GM23338 (cell line): ENCODE measurements around the gene RPTOR. TPM values are rescaled to one million over a fixed set of nuclear protein-coding genes. Genes with fewer than 3 reads are reported as not detected.

Experiments used
- ATAC-seq: fragments of 200-7000 bp; cut with Tn5 transposase; 3 replicates; pipeline ENCODE4 v1.9.1; 2020
- DNase-seq: peaks from one replicate; pipeline ENCODE4 v3.0.0-alpha.2; 2015; ENCODE audit warnings: low spot score
- H2AFZ ChIP-seq: fragments of 200-600 bp; sonication (generic); 2 replicates; pipeline ENCODE4 v1.8.0; 2016; ENCODE audit warnings: antibody characterized with exemption, mild to moderate bottlenecking, moderate library complexity
- H3F3A ChIP-seq: fragments of 200-600 bp; sonication (generic); replicated peaks from 2 replicates; pipeline ENCODE4 v1.8.0; 2017; ENCODE audit warnings: antibody characterized with exemption, mixed run types, low read depth
- H3K27ac ChIP-seq: fragments of 200-600 bp; sonication (generic); 2 replicates; pipeline ENCODE4 v1.6.1; 2016; ENCODE audit warnings: low read depth
- H3K27me3 ChIP-seq: fragments of 200-600 bp; sonication (generic); 2 replicates; pipeline ENCODE4 v1.8.0; 2016; ENCODE audit warnings: mild to moderate bottlenecking, mixed run types, moderate library complexity; ENCODE audit not compliant: insufficient read depth
- H3K36me3 ChIP-seq: fragments of 200-600 bp; sonication (generic); 2 replicates; pipeline ENCODE4 v1.8.0; 2016; ENCODE audit warnings: mild to moderate bottlenecking; ENCODE audit not compliant: insufficient read depth
- H3K4me1 ChIP-seq: fragments of 200-600 bp; sonication (generic); 2 replicates; pipeline ENCODE4 v1.8.0; 2016; ENCODE audit warnings: mild to moderate bottlenecking, moderate library complexity; ENCODE audit not compliant: insufficient read depth
- H3K4me2 ChIP-seq: fragments of 200-600 bp; sonication (generic); 2 replicates; pipeline ENCODE4 v1.7.1; 2017; ENCODE audit warnings: mixed run types
- H3K4me3 ChIP-seq: fragments of 200-600 bp; sonication (generic); 2 replicates; pipeline ENCODE4 v1.6.1; 2016; ENCODE audit warnings: mixed run types
- H3K79me2 ChIP-seq: fragments of 200-600 bp; sonication (generic); replicated peaks from 2 replicates; pipeline ENCODE4 v1.8.0; 2017; ENCODE audit warnings: mild to moderate bottlenecking; ENCODE audit not compliant: insufficient read depth
- H3K9me2 ChIP-seq: fragments of 200-600 bp; sonication (generic); 2 replicates; pipeline ENCODE4 v1.8.0; 2017; ENCODE audit not compliant: insufficient read depth
- H4K20me1 ChIP-seq: fragments of 200-600 bp; sonication (generic); replicated peaks from 2 replicates; pipeline ENCODE4 v1.8.0; 2017; ENCODE audit warnings: mild to moderate bottlenecking; ENCODE audit not compliant: insufficient read depth
- H3K27ac Mint-ChIP-seq: 2 replicates; pipeline ENCODE4 v1.8.0; 2020; ENCODE audit warnings: inconsistent platforms, mild to moderate bottlenecking, moderate library complexity, mixed read lengths
- H3K27me3 Mint-ChIP-seq: 3 replicates; pipeline ENCODE4 v1.8.0; 2022; ENCODE audit warnings: low read depth, mild to moderate bottlenecking, moderate library complexity, mixed read lengths, inconsistent platforms; ENCODE audit not compliant: insufficient read depth, poor library complexity
- H3K36me3 Mint-ChIP-seq: 3 replicates; pipeline ENCODE4 v1.8.0; 2021; ENCODE audit warnings: low read depth, mild to moderate bottlenecking, inconsistent platforms, moderate library complexity, mixed read lengths
- H3K4me1 Mint-ChIP-seq: 3 replicates; pipeline ENCODE4 v1.8.0; 2020; ENCODE audit warnings: mild to moderate bottlenecking, inconsistent platforms, mixed read lengths
- H3K4me3 Mint-ChIP-seq: 3 replicates; pipeline ENCODE4 v1.8.0; 2021; ENCODE audit warnings: moderate library complexity, mild to moderate bottlenecking, inconsistent platforms, mixed read lengths
- H3K9me3 Mint-ChIP-seq: 3 replicates; pipeline ENCODE4 v1.8.0; 2020; ENCODE audit warnings: moderate library complexity, mild to moderate bottlenecking, inconsistent platforms, mixed read lengths
- POLR2AphosphoS5 ChIP-seq: IDR thresholded peaks from 2 replicates; pipeline ENCODE4 v1.6.1; 2016; ENCODE audit warnings: antibody characterized with exemption, low read depth
- STAT1 ChIP-seq: IDR thresholded peaks from one replicate; pipeline ENCODE4 v1.6.1; 2016; ENCODE audit warnings: antibody characterized with exemption; ENCODE audit not compliant: unreplicated experiment
- ZNF114 ChIP-seq: fragments of 250-450 bp; sonication (Bioruptor Pico); IDR thresholded peaks from 2 replicates; pipeline ENCODE4 v1.5.0; 2020; ENCODE audit warnings: mild to moderate bottlenecking, moderate library complexity
- ZNF462 ChIP-seq: fragments of 250-450 bp; sonication (Bioruptor Pico); IDR thresholded peaks from 2 replicates; pipeline ENCODE4 v1.5.0; 2020; ENCODE audit warnings: mild to moderate bottlenecking, moderate library complexity
- polyA plus RNA-seq: library from polyadenylated mRNA; unstranded; fragments of >200 nt; fragmentation: Nextera tagmentation; extraction: Ambion mirVana; gene quantifications from 2 replicates; pipeline ENCODE4 v1.2.1, GENCODE V29; 2016
- total RNA-seq: library from RNA; depleted of rRNA; stranded (reverse); fragments of >200 nt; shearing (Covaris generic); gene quantifications from 2 replicates; pipeline ENCODE4 v1.2.3, GENCODE V29; 2014
- TF ChIP-seq, protein P1 (sequence below): IDR thresholded peaks from one replicate; pipeline ENCODE4 v1.6.1; 2018; ENCODE audit warnings: antibody characterized with exemption; ENCODE audit not compliant: unreplicated experiment
- TF ChIP-seq, protein P2 (sequence below): IDR thresholded peaks from 2 replicates; pipeline ENCODE4 v1.6.1; 2016; ENCODE audit warnings: antibody characterized with exemption

The RPTOR gene
- total and polyA plus RNA-seq, 2 experiments from 2014 or later: 9.5 to 38.0 TPM

DNA sequence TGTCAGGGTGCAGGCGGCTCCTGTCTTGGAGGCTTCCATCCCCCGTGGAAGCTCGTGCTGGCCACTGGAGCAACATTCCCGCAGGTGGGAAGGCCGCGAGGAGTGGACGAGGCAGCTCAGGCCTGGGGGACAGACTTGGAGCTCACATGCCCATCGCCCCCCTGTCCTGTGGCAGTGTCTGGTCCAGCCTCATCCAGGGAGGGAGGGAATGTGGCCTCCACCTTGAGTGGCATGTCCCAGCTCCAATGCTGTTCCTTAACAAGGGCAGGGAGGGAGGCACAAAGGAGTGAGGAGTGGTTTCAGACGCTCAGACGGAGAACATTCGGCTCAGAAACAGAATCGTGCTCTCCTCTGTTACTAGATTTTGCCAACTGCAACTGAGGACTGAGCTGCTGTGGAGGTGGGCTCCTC, 287.6 kb downstream of the RPTOR start:
- no peaks in the 10 kb centered on the region for H3K27me3 ChIP-seq
- peak overlapping the region; percentile 98 for H3K27ac Mint-ChIP-seq
- no peaks in the 10 kb centered on the region; the same call in 2 of the 3 replicates for H3K36me3 Mint-ChIP-seq
- peak; percentile 52 for ATAC-seq
- no peaks in the 10 kb centered on the region; the same call in 1 of the 2 replicates for H3K79me2 ChIP-seq
- no peaks in the 10 kb centered on the region; the same call in 2 of the 3 replicates for H3K9me3 Mint-ChIP-seq
- no peak overlapping the region for H2AFZ ChIP-seq
- no peaks in the 10 kb centered on the region for H3K36me3 ChIP-seq
- H3K27ac ChIP-seq: peak overlapping the region; percentile 93
- no peaks in the 10 kb centered on the region for H3K9me2 ChIP-seq
- H3F3A ChIP-seq: 0 out of 2 replicates have a peak, but pooled peaks cover 10% of the 10 kb centered on the region
- H3K4me1 ChIP-seq: peaks cover 20% of the 10 kb centered on the region
- H3K4me3 ChIP-seq: peak overlapping the region; percentile 37
- peak overlapping the region; percentile 64 for H3K4me2 ChIP-seq
- no peaks in the 10 kb centered on the region; the same call in 1 of the 2 replicates for H4K20me1 ChIP-seq
- TF ChIP-seq STAT1 (no peak), ZNF462 (CRISPR knock-in tag) (no peak), ZNF114 (CRISPR knock-in tag) (no peak), POLR2AphosphoS5 (no peak)
- TF ChIP-seq, protein P1, sequence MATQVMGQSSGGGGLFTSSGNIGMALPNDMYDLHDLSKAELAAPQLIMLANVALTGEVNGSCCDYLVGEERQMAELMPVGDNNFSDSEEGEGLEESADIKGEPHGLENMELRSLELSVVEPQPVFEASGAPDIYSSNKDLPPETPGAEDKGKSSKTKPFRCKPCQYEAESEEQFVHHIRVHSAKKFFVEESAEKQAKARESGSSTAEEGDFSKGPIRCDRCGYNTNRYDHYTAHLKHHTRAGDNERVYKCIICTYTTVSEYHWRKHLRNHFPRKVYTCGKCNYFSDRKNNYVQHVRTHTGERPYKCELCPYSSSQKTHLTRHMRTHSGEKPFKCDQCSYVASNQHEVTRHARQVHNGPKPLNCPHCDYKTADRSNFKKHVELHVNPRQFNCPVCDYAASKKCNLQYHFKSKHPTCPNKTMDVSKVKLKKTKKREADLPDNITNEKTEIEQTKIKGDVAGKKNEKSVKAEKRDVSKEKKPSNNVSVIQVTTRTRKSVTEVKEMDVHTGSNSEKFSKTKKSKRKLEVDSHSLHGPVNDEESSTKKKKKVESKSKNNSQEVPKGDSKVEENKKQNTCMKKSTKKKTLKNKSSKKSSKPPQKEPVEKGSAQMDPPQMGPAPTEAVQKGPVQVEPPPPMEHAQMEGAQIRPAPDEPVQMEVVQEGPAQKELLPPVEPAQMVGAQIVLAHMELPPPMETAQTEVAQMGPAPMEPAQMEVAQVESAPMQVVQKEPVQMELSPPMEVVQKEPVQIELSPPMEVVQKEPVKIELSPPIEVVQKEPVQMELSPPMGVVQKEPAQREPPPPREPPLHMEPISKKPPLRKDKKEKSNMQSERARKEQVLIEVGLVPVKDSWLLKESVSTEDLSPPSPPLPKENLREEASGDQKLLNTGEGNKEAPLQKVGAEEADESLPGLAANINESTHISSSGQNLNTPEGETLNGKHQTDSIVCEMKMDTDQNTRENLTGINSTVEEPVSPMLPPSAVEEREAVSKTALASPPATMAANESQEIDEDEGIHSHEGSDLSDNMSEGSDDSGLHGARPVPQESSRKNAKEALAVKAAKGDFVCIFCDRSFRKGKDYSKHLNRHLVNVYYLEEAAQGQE: no peak
- TF ChIP-seq, protein P2, sequence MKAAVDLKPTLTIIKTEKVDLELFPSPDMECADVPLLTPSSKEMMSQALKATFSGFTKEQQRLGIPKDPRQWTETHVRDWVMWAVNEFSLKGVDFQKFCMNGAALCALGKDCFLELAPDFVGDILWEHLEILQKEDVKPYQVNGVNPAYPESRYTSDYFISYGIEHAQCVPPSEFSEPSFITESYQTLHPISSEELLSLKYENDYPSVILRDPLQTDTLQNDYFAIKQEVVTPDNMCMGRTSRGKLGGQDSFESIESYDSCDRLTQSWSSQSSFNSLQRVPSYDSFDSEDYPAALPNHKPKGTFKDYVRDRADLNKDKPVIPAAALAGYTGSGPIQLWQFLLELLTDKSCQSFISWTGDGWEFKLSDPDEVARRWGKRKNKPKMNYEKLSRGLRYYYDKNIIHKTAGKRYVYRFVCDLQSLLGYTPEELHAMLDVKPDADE: no peak
- peak; percentile 71 for DNase-seq
- H3K27me3 Mint-ChIP-seq: peaks cover 20% of the 10 kb centered on the region
- H3K4me1 Mint-ChIP-seq: peaks cover 48% of the 10 kb centered on the region
- H3K4me3 Mint-ChIP-seq: peak overlapping the region; percentile 74
